K562 (cell line): ENCODE measurements around the gene ITLN1. TPM values are rescaled to one million over a fixed set of nuclear protein-coding genes. Genes with fewer than 3 reads are reported as not detected.
A peak's percentile ranks its signal among the peaks of the same experiment; 100 is the strongest.

Source experiments
- ARID2 ChIP-seq: fragments of 450-650 bp; IDR thresholded peaks from 2 replicates; pipeline ENCODE4 v1.6.1; 2017; ENCODE audit warnings: antibody characterized with exemption, mild to moderate bottlenecking
- BCLAF1 ChIP-seq, 2 experiments: fragments of 450-650 bp in 1 of 2; IDR thresholded peaks; 2 replicates each; pipeline ENCODE4 v1.6.1; 2011 to 2017; ENCODE audit warnings: low read depth in 2 of 2, antibody characterized with exemption in 1 of 2, borderline replicate concordance in 1 of 2, low read length in 1 of 2, mild to moderate bottlenecking in 1 of 2, mixed read lengths in 1 of 2; ENCODE audit not compliant: control insufficient read depth in 1 of 2
- CREM ChIP-seq: IDR thresholded peaks from 2 replicates; pipeline ENCODE4 v1.6.1; 2014; ENCODE audit warnings: antibody characterized with exemption, low read depth
- DNMT1 ChIP-seq: fragments of 450-650 bp; IDR thresholded peaks from 2 replicates; pipeline ENCODE4 v1.6.1; 2016; ENCODE audit warnings: antibody characterized with exemption, mild to moderate bottlenecking
- ELF1 ChIP-seq: fragments of 200-800 bp; sonication (Bioruptor generic); IDR thresholded peaks from 2 replicates; pipeline ENCODE4 v1.6.1; 2016; ENCODE audit warnings: missing genetic modification characterization, missing compliant biosample characterization
- ESRRA ChIP-seq: fragments of 450-650 bp; IDR thresholded peaks from 2 replicates; pipeline ENCODE4 v1.6.1; 2014; ENCODE audit warnings: low read depth, mild to moderate bottlenecking, moderate library complexity, borderline replicate concordance
- FOSL1 ChIP-seq: fragments of 200-800 bp; sonication (Bioruptor generic); conservative IDR thresholded peaks from 2 replicates; pipeline ENCODE4 v1.6.1; 2016; ENCODE audit warnings: missing genetic modification characterization, missing compliant biosample characterization
- GABPA ChIP-seq: fragments of 200-800 bp; sonication (Bioruptor generic); conservative IDR thresholded peaks from 2 replicates; pipeline ENCODE4 v1.6.1; 2016; ENCODE audit warnings: low read depth, missing genetic modification characterization, missing compliant biosample characterization
- ILF3 ChIP-seq: fragments of 450-650 bp; IDR thresholded peaks from 2 replicates; pipeline ENCODE4 v1.6.1; 2018; ENCODE audit warnings: antibody characterized with exemption, mild to moderate bottlenecking, moderate library complexity, borderline replicate concordance
- MTF1 ChIP-seq: fragments of 250-450 bp; sonication (Bioruptor Pico); IDR thresholded peaks from 2 replicates; pipeline ENCODE4 v1.9.0; 2021; ENCODE audit warnings: moderate library complexity, mild to moderate bottlenecking, inconsistent platforms, borderline replicate concordance
- NFXL1 ChIP-seq: fragments of 450-650 bp; formaldehyde crosslinking; IDR thresholded peaks from 2 replicates; pipeline ENCODE4 v1.4.0; 2021; ENCODE audit warnings: mild to moderate bottlenecking
- NR0B1 ChIP-seq: fragments of 450-650 bp; IDR thresholded peaks from one replicate; pipeline ENCODE4 v1.6.1; 2018; ENCODE audit warnings: mild to moderate bottlenecking, moderate library complexity; ENCODE audit not compliant: partially characterized antibody
- NR2C1 ChIP-seq, 2 experiments: fragments of 450-650 bp; IDR thresholded peaks; 2 replicates each; pipeline ENCODE4 v1.6.1; 2017; ENCODE audit warnings: mild to moderate bottlenecking in 2 of 2, antibody characterized with exemption in 1 of 2, inconsistent platforms in 1 of 2, missing compliant biosample characterization in 1 of 2, missing genetic modification characterization in 1 of 2
- PRMT5 ChIP-seq: sonication (generic); formaldehyde crosslinking; IDR thresholded peaks from 2 replicates; pipeline ENCODE4 v1.5.0; 2020; ENCODE audit warnings: missing genetic modification reagents
- RNF2 ChIP-seq: sonication (generic); IDR thresholded peaks from 2 replicates; pipeline ENCODE4 v1.6.1; 2016
- SPI1 ChIP-seq: IDR thresholded peaks from 2 replicates; pipeline ENCODE4 v1.6.1; 2011; ENCODE audit warnings: low read depth, low read length, control low read depth, borderline replicate concordance
- ZNF282 ChIP-seq: sonication (generic); formaldehyde crosslinking; IDR thresholded peaks from 2 replicates; pipeline ENCODE4 v1.8.1; 2023; ENCODE audit warnings: missing genetic modification reagents
- ZNF707 ChIP-seq: fragments of 250-450 bp; sonication (Bioruptor Pico); conservative IDR thresholded peaks from 2 replicates; pipeline ENCODE4 v1.8.0; 2022; ENCODE audit warnings: inconsistent platforms, mild to moderate bottlenecking, moderate library complexity
- ZNF766 ChIP-seq: fragments of 200-800 bp; sonication (Bioruptor generic); conservative IDR thresholded peaks from 2 replicates; pipeline ENCODE4 v1.6.1; 2016; ENCODE audit warnings: missing genetic modification characterization, missing compliant biosample characterization
- polyA plus RNA-seq, 8 experiments: library from polyadenylated mRNA; depleted of rRNA in 4 of 8; stranded (reverse) in 5 of 8; unstranded in 3 of 8; fragments of >200 nt; fragmentation: Nextera tagmentation in 2 of 8; fragmentation: Illumina TruSeq in 1 of 8; extraction: Ambion mirVana in 2 of 8; extraction: Trizol in 1 of 8; gene quantifications; 2 replicates each; pipeline versions ENCODE4 v1.2.1 to v1.2.3, GENCODE V29; 2011 to 2014; ENCODE audit warnings: inconsistent platforms in 1 of 8, missing spikeins in 1 of 8
- total RNA-seq, 7 experiments: library from RNA; depleted of rRNA in 6 of 7; stranded (reverse); fragments of >200 nt in 6 of 7; fragmentation: Illumina TruSeq in 2 of 7; extraction: Trizol in 2 of 7; gene quantifications; 2 replicates each; pipeline versions ENCODE4 v1.2.1 to v1.2.3, GENCODE V29; 2011 to 2021; ENCODE audit warnings: low replicate concordance in 1 of 7

Gene ITLN1
- total and polyA plus RNA-seq, 9 of the 15 experiments (the other 6 are each of a cell fraction or from before 2014, with no cell fraction given): not detected

DNA sequence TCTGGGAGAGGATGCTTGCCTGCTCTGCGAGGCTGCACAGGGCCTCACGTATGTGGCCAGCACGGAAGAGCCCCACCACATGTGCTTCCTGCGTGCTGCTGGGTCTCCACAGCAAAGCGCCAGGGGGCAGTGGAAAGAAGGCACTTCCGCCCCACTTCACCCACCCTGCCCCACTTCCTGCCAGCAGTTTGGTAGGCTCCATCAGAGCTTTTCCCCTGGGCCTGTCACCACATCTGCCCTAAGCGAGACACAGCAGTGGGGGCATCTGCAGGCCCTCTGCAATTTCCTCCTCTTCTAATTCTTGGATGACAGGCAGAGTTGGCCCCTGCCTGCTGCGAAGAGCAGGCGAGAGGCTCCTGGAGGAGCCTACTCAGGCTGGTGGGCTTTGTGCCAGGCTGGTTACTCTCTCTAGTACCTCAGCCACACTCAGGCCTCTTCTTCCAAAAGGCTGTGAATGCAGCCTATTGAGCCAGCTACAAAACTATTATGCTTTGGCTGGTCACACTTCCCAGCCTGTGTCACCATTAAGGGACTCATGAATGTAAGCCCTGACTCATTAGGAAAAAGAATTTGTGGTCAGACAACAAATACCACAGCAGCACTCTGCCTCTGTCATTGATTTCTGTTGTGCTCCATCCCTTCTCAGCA, 47.3 kb downstream of the ITLN1 start (continued):
- TF ChIP-seq BCLAF1 (IDR thresholded peaks at IDR 0.05; ENCODE audit: borderline replicate concordance in 1 of 2, control insufficient read depth in 1 of 2, low read depth in 2 of 2, low read length in 1 of 2): no peak
- no peak for TF ChIP-seq RNF2
- TF ChIP-seq CREM: no peak
- peak; percentile 21; the same call in 1 of the 2 replicates for TF ChIP-seq SPI1
- TF ChIP-seq ESRRA: no peak
- TF ChIP-seq FOSL1 (tag): peak; percentile 74
- peak; percentile 42; the same call in 1 of the 2 replicates for TF ChIP-seq ELF1 (tag)
- TF ChIP-seq GABPA (tag): peak; percentile 69
- TF ChIP-seq NFXL1 (CRISPR knock-in tag): no peak
- no peak for TF ChIP-seq NR2C1 (IDR thresholded peaks at IDR 0.05)
- TF ChIP-seq NR2C1 (tag; IDR thresholded peaks at IDR 0.05): no peak
- no peak for TF ChIP-seq ZNF707 (CRISPR knock-in tag)
- TF ChIP-seq ILF3: no peak
- TF ChIP-seq ZNF766 (CRISPR knock-in tag): no peak
- TF ChIP-seq MTF1 (CRISPR knock-in tag): no peak
- TF ChIP-seq DNMT1: no peak
- TF ChIP-seq ARID2: no peak
- no peak for TF ChIP-seq NR0B1
- TF ChIP-seq ZNF282 (CRISPR knock-in tag): no peak
- no peak for TF ChIP-seq PRMT5 (CRISPR knock-in tag)
